ENCODE data around the gene AUTS2. TPM values are rescaled to one million over a fixed set of nuclear protein-coding genes. Genes with fewer than 3 reads are reported as not detected.

Gene AUTS2
- total RNA-seq, 6 donors from 2014 or later: 38.9 to 151 (median 55.8) TPM

GRCh38 chr7:69790977-69791724 lies 192.9 kb downstream of the AUTS2 start:
- Histone ChIP-seq H3K27me3 (no peaks in the 10 kb centered on the region), H3K9me3 (no peaks in the 10 kb centered on the region), H3K4me1 (peaks cover 0 to 23% (median 6%) of the 10 kb centered on the region in 4 donors), H3K27ac (no peak overlapping the region), H3K4me3 (no peak overlapping the region), H3K36me3 (no peaks in the 10 kb centered on the region)
- no peak for ATAC-seq (ENCODE audit: low FRiP score in 2 of 2)
- no peak for DNase-seq
- TF ChIP-seq, protein P1, sequence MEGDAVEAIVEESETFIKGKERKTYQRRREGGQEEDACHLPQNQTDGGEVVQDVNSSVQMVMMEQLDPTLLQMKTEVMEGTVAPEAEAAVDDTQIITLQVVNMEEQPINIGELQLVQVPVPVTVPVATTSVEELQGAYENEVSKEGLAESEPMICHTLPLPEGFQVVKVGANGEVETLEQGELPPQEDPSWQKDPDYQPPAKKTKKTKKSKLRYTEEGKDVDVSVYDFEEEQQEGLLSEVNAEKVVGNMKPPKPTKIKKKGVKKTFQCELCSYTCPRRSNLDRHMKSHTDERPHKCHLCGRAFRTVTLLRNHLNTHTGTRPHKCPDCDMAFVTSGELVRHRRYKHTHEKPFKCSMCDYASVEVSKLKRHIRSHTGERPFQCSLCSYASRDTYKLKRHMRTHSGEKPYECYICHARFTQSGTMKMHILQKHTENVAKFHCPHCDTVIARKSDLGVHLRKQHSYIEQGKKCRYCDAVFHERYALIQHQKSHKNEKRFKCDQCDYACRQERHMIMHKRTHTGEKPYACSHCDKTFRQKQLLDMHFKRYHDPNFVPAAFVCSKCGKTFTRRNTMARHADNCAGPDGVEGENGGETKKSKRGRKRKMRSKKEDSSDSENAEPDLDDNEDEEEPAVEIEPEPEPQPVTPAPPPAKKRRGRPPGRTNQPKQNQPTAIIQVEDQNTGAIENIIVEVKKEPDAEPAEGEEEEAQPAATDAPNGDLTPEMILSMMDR (IDR thresholded peaks at IDR 0.05): no peak
- TF ChIP-seq POLR2A (IDR thresholded peaks at IDR 0.05) (no peak), EP300 (IDR thresholded peaks at IDR 0.05) (no peak), POLR2AphosphoS5 (IDR thresholded peaks at IDR 0.05) (no peak)
- 94% methylated on average over 7 of the region's 7 CpGs for WGBS, 2 donors

GRCh38 chr7:69791739-69792138 lies 193.5 kb downstream of the AUTS2 start:
- Histone ChIP-seq H3K36me3 (no peaks in the 10 kb centered on the region), H3K4me3 (no peak overlapping the region), H3K27me3 (no peaks in the 10 kb centered on the region), H3K27ac (no peak overlapping the region), H3K4me1 (peaks cover 0 to 23% (median 6%) of the 10 kb centered on the region in 4 donors), H3K9me3 (no peaks in the 10 kb centered on the region)
- WGBS, 2 donors: 100% methylated on average over 1 of the region's 1 CpG
- ATAC-seq (ENCODE audit: low FRiP score in 2 of 2): no peak
- TF ChIP-seq EP300 (IDR thresholded peaks at IDR 0.05) (no peak), POLR2A (IDR thresholded peaks at IDR 0.05) (no peak), POLR2AphosphoS5 (IDR thresholded peaks at IDR 0.05) (no peak)
- TF ChIP-seq, protein P1 (IDR thresholded peaks at IDR 0.05): no peak
- DNase-seq: no peak

DNA sequence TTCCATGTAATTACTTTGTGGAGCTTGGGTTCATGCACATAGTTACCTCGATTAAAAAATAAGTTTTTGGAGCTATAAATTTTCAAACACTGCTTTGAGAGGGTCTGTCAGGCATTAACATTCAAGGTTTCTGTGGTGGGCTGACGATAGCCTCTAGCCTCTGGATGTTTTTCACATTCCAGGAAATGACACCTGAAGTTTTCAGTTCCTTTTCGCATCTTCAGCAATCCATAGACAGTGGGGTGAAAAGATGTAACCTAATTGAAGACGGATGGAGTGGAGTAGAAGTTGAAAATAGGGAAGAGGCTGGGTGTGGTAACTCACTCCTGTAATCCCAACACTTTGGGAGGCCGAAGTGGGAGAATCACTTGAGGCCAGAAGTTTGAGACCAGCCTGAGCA lies 197.7 kb downstream of the AUTS2 start:
- Histone ChIP-seq H3K36me3 (no peaks in the 10 kb centered on the region), H3K9me3 (no peaks in the 10 kb centered on the region), H3K4me3 (no peak overlapping the region), H3K27me3 (no peaks in the 10 kb centered on the region), H3K27ac (no peak overlapping the region), H3K4me1 (peaks cover 11 to 14% (median 13%) of the 10 kb centered on the region in 4 donors)
- TF ChIP-seq POLR2A (IDR thresholded peaks at IDR 0.05) (no peak), POLR2AphosphoS5 (IDR thresholded peaks at IDR 0.05) (no peak)
- TF ChIP-seq, protein P1 (IDR thresholded peaks at IDR 0.05): no peak
- ATAC-seq (ENCODE audit: low FRiP score in 2 of 2) (no peak), DNase-seq (no peak)
- 87 to 89% methylated on average over 5 of the region's 5 CpGs for WGBS, 2 donors

- H3K27me3 ChIP-seq: no peaks in the 10 kb centered on the region
Measured at GRCh38 chr7:69796416-69796815, 198.1 kb downstream of the AUTS2 start.

More at GRCh38 chr7:69796416-69796815, 198.1 kb downstream of the AUTS2 start:
- peaks cover 11 to 16% (median 13%) of the 10 kb centered on the region in 4 donors for H3K4me1 ChIP-seq
- ATAC-seq (ENCODE audit: low FRiP score in 2 of 2) (no peak), DNase-seq (no peak)
- WGBS, 2 donors: 94 to 96% methylated on average over 2 of the region's 2 CpGs
- TF ChIP-seq POLR2A (IDR thresholded peaks at IDR 0.05) (no peak), POLR2AphosphoS5 (IDR thresholded peaks at IDR 0.05) (no peak), EP300 (IDR thresholded peaks at IDR 0.05) (no peak)
- TF ChIP-seq, protein P1 (IDR thresholded peaks at IDR 0.05): no peak
- no peak overlapping the region for H3K27ac ChIP-seq
- H3K36me3 ChIP-seq: no peaks in the 10 kb centered on the region
- H3K9me3 ChIP-seq: no peaks in the 10 kb centered on the region
- no peak overlapping the region for H3K4me3 ChIP-seq
